HG03139 (cell line): Measurements from ENCODE around the gene REXO4.

Experiments used
- ATAC-seq: cut with Tn5 transposase; IDR thresholded peaks from one replicate; pipeline ENCODE4 v1.9.1; 2021; ENCODE audit not compliant: unreplicated experiment

Gene REXO4

DNA sequence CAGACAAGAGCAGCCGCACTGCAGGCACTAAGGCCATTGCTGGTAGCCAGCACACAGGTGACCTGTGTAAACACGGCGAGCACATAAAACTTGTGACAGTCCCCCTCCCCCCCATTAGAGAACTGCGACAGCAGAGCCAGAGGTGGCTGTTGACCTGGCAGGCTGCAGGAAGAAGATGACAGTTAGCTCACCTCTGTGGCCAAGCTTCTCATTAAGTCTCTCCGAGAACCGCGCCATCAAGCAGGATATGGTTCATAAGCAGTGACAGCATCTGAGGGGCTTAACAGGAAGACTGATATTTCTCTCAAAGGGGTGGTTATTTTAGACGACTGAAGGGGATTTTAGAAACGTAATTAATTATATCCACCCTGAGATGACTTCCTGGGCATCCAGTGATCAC is 47.1 kb downstream of the REXO4 start:
- no peak for ATAC-seq

DNA sequence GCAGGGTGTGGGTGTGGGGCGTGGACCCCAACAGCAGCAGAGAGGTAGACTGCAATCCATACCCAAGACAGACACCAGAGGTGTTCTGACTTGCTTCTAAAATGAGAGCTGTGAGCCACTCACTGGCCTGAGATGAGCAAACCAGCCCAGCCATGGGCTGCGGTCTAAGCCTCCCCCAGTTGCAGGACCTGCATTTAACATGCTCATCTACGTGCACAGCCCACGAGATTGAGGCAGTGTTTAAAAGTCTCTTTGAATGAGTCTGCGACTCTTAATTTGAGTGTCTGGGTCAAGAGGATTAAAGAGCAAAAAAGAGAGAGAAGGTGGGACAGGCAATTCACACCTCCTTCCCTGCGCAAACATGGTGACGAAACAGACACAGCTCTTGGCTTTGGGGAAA is 47.9 kb downstream of the REXO4 start:
- no peak for ATAC-seq

DNA sequence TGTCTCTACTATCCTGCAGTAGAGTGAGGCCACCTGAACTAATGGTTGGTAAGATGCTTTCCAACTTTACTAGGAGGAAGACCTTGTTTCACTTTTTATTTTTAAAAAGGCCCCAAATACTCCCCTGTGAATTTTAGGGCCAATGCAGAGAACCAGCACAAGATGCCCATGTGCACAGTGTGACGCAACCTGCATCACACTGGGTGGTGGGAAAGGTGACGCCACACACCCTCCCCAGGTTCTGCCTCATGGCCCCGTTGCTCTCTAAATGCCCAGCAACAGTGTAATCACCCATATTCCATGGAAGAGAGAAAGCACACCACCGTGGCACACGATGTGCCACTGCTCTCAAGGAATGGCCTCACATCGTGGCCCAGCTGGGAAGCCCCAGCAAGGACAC is 48.4 kb downstream of the REXO4 start:
- no peak for ATAC-seq

DNA sequence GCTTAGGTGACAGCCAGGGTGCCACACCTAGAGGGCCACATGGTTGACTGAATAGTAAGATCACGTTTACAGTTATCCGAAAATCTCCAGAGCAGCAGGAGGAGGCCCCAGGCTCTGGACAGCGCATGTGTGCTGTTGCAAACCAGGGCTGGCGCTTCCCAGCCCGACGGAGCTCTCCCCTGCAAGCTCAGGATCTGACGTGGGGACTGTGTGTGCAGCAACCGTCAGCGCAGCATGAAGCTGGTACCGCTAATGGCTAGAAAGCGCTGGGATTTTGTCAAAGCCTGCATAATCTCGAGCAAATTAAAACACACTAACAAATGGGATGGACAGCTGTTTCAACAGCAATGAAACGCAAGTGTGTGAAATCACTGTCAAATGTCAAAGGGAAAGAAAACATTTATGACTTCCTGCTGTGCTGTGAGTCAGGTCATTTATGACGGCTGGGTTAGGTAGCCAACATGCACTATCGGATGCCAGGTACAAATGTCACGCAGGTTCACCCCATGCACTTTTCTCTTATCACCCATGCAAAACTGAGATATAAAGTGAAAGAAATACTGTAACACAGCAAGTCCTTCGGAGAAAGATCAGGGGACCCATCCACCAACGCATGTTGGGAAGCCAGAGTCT is 49.4 kb downstream of the REXO4 start:
- ATAC-seq = no peak

DNA sequence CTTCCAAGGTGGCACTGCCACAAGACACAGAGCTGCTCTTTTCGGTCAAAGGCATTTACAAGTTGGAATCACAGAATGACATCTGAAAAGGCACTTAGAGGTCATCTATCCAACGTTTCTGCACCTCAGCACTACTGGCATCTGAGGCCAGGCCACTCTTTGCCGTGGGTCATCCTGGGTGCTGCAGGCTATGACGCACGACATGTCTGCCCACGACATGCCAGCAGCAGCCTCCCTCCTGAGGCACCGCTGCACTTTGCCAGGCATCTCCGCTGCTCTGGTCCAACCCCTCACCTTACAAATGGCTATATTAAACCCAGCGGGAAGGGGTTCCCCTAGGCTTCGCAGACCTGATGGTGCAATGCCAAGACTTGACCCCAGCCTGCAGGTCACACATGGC is 50.0 kb downstream of the REXO4 start:
- no peak for ATAC-seq

DNA sequence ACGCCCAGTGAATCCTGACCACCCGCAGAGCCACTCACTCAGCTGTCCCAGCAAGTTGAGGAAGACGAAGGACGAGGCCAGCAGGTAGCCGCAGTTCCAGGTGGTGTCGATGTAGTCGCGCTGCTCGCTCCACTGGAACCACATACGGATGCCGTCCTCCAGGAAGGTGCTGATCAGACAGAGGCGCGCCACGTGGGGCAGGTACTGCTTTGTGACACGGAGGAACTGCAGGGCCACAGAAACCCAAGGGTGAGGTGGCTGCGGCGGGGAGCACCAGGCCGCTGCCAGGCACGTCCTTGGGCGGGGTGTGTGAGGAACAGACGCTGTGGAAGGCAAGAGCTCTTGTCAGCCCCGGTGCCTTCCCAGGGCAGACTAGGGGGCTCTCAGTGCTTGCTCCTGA is 50.6 kb downstream of the REXO4 start:
- ATAC-seq = no peak

DNA sequence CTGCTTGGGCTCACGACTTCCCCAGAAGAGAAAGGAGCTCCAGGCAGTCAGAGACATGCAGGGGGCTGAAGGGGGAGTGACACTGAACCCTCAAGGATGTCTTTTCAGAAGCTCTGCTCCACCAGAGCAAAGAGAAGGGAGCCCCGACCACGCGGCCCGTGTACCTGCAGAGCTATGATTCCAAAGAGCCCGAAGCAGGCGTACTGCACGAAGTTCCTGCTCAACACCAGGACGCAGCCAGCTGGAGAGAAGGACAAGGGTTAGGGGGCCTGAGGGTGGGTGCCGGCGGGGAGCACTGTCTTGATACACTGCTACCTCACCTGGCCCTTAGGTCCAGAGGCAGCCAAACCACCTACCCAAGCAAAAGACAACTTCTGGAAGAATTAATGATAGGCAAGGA is 51.4 kb downstream of the REXO4 start:
- ATAC-seq = no peak

DNA sequence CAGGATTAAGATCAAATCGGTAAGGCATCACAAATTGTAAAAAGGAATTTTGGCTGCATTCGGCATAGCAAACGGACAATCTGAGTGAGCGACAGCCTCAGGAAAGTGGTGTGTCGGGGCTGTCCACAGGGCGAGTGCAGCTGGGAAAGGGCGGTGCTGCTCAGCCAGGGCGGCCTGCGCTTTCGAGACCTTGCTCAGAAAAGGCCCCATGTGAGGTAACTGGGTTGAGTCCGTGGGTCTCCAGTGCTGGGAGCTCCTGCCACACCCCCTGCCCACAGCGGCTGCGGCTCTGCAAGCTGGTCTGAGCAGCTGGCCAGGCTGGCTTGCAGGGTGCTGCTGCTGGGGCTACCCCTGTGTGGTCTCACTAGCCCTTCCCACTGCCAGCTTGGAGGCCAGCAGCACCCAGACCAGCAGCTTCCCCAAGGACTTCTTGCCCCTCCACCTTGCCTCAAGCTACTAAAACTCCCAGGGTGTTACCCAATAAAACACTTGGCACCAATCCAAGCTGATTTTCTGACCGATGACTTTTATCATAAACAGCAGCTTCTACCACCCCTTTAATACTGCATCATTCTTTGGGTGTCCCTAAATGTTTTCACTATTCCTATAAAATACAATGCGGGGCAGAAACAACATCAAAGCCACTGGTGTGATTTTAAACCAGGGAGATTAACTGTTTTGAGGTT is 55.3 kb downstream of the REXO4 start:
- no peak for ATAC-seq

DNA sequence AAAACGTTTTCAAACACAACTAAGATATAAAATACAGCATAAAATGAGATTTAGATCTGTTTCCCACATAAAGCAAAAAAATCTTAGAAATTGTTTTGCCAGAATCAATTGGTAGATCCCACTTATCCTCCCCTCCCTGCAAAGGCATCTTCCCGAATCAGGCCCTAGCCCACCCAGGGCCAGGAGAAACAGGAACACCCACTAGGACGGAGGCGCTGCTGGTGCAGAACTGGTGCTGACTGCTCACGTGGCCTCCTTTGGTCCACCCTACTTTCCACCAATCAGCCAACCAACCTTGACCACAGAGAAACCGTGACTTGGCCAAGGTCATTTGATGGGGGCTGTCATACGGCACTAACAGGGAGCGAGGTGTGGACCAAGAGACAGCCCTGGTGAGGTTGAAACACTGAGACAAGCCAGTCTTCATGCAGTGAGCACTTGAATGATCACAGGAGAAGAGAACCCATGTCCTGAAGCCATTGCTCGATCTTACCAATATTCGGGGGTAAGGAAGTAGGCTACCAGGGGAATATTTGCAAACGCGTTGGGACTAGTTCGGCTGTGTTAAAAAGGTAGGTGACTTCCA is 56.2 kb downstream of the REXO4 start:
- ATAC-seq = no peak

DNA sequence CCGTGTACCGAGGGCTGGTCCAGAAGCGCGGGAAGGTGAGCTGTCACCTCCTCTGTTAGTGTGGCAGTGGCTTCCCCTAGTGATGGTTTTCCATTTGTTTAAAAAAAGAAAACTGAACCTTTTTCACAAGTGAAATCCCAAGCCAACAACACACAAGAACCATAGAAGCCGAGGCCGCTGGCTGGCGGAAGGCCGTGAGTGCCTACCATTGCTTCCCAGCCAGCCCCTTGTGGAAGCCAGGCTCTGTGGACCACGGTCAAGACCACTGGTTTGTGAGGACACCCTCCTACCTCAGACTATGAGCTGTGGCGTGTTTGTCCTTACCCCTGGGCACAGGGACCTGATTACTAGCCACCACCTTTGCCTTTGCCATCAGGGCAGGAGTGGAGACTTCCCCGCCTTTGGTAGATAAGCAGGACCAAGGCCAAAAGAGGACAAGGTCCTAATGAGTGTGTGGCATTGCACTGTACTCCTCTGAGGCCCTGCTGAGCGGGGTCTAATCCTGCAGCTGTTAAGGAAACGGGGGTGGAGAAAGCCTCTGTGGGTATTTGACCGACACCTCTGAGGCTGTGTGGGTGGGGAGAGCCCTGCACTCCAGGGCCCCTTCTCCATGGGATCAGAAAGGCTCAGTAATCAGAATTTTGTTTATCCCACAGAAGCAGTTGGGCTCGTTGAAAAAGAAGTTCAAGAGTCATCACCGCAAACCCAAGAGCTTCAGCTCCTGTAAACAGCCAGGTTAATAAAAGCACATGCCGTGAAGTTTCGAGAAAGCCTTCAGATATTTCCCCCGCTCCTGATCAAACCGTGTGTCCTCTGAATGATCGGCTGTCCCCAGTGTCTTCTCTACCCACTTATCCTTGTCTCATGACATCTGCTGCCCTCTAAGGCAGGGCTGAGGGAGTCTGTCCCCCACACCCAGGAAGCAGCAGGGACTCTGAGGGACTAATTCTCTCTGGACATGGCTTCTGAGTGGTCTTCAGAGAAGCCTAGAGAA is 57.1 kb downstream of the REXO4 start:
- no peak for ATAC-seq

DNA sequence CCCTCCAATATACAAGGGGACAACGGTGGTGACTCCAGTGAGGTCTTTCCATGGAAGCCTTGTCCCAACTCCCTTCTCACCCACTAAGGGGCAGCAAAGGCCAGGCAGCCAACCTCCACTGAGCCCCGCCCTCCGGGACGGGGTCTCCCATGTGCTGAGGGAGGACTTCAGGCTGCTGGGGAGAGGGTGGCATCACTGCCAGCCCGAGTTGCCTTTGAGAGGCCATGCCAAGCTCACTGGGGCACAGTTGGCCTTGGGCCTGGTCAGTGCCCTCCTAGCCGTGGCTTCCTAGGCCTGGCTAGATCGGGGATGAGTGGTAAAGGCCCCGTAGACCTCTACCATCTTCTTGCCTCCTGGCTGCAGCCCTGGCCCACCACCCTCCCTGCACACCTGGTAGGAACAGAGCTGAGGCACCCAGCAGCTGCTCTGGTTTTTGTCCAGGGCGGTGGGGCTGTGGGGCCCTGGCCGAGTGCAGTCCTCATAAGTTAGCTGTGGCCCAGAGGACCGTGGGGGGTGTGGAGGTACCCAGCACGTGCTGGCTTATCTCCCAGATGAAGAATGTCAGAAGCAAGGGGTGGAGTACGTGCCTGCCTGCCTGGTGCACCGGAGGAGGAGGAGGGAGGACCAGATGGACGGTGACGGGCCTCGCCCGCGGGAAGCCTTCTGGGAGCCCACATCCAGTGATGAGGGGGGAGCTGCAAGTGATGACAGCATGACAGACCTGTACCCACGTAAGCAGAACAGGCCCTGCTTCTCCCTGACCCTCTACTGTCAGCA is 58.2 kb downstream of the REXO4 start:
- ATAC-seq = no peak

DNA sequence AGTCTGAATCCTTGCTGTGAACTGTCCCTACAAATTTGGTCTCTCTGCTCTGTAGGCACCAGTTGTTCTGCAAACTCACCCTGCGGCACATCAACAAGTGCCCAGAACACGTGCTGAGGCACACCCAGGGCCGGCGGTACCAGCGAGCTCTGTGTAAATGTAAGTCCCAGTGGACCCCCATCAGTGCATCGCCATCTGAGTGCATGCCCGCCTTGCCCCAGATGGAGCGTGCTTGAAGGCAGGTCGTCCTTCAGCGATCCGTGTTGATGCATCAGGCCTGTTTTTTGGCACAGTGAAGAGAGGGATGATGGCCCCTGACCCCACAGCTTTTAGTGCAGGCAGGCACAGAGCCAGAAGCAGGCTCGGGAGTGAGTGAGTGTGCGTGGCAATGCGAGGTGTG is 60.2 kb downstream of the REXO4 start:
- ATAC-seq = no peak

DNA sequence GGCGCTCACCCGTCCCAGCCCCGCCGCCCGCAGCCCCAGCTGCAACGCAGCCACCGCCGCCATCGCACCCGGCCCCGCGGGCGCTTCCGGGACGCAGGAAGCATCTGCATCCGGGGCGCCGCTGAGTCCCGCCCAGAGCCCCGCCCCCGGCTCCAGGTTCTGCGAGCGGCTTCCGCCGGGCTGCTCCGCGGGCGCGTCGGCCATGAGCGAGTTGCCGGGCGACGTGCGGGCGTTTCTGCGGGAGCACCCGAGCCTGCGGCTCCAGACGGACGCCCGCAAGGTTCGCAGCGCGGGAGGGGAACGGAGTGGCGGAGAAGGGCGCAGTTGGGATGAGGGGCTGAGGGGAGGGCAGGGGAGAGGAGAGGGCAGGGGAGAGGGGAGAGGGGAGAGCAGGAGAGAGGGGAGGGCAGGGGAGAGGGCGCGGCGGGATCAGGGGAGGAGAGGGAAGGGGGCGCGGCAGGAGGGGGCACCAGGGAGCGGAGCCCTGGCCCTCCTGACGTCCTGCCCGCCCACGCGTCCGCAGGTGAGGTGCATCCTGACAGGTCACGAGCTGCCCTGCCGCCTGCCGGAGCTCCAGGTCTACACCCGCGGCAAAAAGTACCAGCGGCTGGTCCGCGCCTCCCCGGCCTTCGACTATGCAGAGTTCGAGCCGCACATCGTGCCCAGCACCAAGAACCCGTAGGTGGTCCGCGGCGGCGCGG is 61.3 kb downstream of the REXO4 start, which contains the start of the genes SURF1 and SURF2:
TSS of gene SURF1 (minus strand) at position 97 of the 701 bp plus-strand sequence. CDS start at position 63, 34 bp downstream.
TSS of gene SURF2 (plus strand) at position 160 of the 701 bp plus-strand sequence. CDS start at position 203, 43 bp downstream.
- peak; percentile 53 for ATAC-seq
